ENCODE results near the gene NSG1.
"Not testable (repeated sequence)": the region's sequence is repeated elsewhere in the genome, so short reads cannot be mapped to it uniquely, and the experiment has no call there.

The NSG1 gene

GRCh38 chr4:4461178-4461577, 74.3 kb downstream of the NSG1 start:
- no peaks in the 10 kb centered on the region for H3K4me1 Mint-ChIP-seq
- no peak overlapping the region for H3K27ac Mint-ChIP-seq
- no peak for TF ChIP-seq CTCF (IDR thresholded peaks at IDR 0.05; ENCODE audit: unreplicated experiment in 3 of 3)
- H3K4me3 Mint-ChIP-seq = no peak overlapping the region
- no peaks in the 10 kb centered on the region for H3K27me3 Mint-ChIP-seq (ENCODE audit: low read depth)
- peaks cover 47% of the 10 kb centered on the region for H3K36me3 Mint-ChIP-seq (ENCODE audit: low read depth)
- H3K9me3 Mint-ChIP-seq = peaks cover 9% of the 10 kb centered on the region

- Mint-ChIP-seq H3K27ac (no peak overlapping the region), H3K36me3 (ENCODE audit: low read depth) (peaks cover 47% of the 10 kb centered on the region), H3K27me3 (ENCODE audit: low read depth) (no peaks in the 10 kb centered on the region), H3K4me1 (no peaks in the 10 kb centered on the region), H3K9me3 (peaks cover 13% of the 10 kb centered on the region), H3K4me3 (no peak overlapping the region)
- TF ChIP-seq CTCF (IDR thresholded peaks at IDR 0.05; ENCODE audit: unreplicated experiment in 3 of 3) = no peak
Measured at GRCh38 chr4:4461850-4462249, 74.9 kb downstream of the NSG1 start.

- no peak for TF ChIP-seq CTCF (IDR thresholded peaks at IDR 0.05; ENCODE audit: unreplicated experiment in 3 of 3)
- Mint-ChIP-seq H3K4me1 (no peaks in the 10 kb centered on the region), H3K4me3 (no peak overlapping the region), H3K27ac (no peak overlapping the region), H3K9me3 (peaks cover 13% of the 10 kb centered on the region), H3K36me3 (ENCODE audit: low read depth) (peaks cover 50% of the 10 kb centered on the region), H3K27me3 (ENCODE audit: low read depth) (no peaks in the 10 kb centered on the region)
Measured at GRCh38 chr4:4462970-4463369, 76.1 kb downstream of the NSG1 start.

- not testable (repeated sequence) for H3K27me3 Mint-ChIP-seq (ENCODE audit: low read depth); H3K4me1 Mint-ChIP-seq; H3K4me3 Mint-ChIP-seq; H3K27ac Mint-ChIP-seq
- peaks cover 13% of the 10 kb centered on the region for H3K9me3 Mint-ChIP-seq
- peaks cover 55% of the 10 kb centered on the region for H3K36me3 Mint-ChIP-seq (ENCODE audit: low read depth)
Measured at GRCh38 chr4:4465238-4465637, 78.3 kb downstream of the NSG1 start.

All from nephron (organoid).